T-helper 2 cell (primary cell): ENCODE results near the gene KLC4.
A peak's percentile ranks its signal among the peaks of the same experiment; 100 is the strongest.

Experiments
- DNase-seq, 5 experiments: peaks; one replicate each; pipeline versions ENCODE4 v3.0.0 to v3.0.0-alpha.2; 2012 to 2022
- total RNA-seq, 2 donors: gene quantifications; one replicate each; lab custom pipeline; 2026; lab: John Stamatoyannopoulos, UW

KLC4 gene
- total RNA-seq = 16.5 to 22.4 reads per million in 2 donors

- DNase-seq = peak; percentile 90 to 99 (median 96)
These were observed at the start of gene KLC4, which contains the start of gene MRPL2 for GRCh38 chr6:43059168-43060033. TSS of gene KLC4 (plus strand) at chr6:43059631. CDS start at chr6:43061336, 1,705 bp downstream. TSS of gene MRPL2 (minus strand) at chr6:43059434. CDS start at chr6:43059381, 53 bp downstream.

DNA sequence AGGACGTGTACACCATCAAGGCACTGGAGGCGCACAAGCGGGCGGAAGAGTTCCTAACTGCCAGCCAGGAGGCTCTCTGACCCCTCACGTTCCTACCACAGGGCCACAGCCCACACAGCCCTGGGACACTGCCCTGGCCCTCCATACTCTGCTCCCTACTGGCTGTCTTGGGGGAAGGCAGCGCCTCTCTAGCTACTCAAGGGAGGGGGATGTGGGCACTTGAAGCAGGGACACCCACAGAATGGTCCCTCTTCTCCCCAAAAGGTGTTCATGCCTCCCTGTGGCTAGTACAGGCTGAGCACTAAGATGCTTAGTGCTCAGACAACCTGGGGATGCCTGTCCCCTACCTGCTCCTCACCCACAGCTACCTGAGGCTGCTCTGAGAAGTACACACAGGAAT lies 48.2 kb upstream of the KLC4 start:
- no peak for DNase-seq

DNA sequence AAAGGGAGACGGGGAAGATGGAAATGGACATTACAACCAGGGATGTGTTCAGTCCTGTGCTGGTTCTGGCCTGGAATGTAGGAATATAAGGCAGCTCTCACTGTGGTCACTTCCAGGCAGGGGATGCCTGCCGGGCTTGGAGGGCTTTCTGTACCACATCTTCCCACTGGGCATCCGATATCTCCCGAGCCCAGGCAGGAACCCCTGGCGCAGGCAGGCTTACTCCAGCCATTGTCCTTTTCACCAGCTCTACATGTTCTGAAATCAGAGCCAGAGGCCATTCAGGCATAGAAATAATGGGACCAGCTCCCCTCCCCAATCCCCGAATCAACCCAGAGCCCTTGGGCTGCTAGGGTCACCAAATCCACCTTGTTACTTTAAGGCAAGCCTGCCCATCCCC lies 47.1 kb upstream of the KLC4 start:
- DNase-seq = no peak

DNA sequence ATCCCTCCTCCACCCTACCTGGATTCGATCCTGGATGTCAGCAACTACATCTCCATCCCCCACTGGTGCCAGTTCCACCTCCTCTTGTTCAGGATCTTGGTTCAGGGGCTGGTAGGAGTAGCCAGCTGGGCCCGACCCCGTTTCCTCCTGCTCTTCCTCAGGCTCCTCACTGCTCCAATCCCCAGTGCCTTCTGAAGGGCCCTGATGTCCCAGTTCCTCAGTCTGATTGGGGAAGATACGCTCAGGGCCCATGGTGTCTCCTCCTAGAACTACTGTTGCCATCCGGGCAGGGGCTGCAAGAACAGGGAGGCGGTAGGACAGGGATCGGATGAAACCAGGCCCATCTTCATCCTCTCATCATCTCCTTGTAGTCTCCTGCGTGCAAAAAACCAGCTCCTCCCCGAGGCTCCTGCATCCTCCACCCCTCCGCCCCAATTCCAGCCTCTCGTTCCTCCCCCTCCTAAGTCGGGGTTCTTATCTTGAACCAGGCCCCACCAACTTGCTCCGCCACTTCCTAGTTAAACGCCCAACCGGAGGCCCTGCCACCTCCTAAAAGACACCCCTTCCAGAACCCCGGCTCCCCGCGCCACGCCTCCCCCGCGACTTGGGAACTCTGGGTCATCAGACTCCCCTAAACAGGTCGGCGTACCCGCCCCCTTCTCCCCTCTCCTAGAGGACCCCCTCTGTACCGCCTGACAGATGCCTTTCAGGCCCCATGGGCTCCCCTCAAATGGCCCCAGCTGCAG lies 46.2 kb upstream of the KLC4 start:
- DNase-seq = no peak

- DNase-seq = peak; percentile 92 to 100 (median 98)
These were observed 45.5 kb upstream of the KLC4 start, which contains the start of the genes KLHDC3 and MEA1 for GRCh38 chr6:43013843-43014433. TSS of gene KLHDC3 (plus strand) at chr6:43014249. CDS start at chr6:43017193, 2,944 bp downstream. TSS of gene MEA1 (minus strand) at chr6:43013946. CDS start at chr6:43013813, 133 bp downstream.

DNA sequence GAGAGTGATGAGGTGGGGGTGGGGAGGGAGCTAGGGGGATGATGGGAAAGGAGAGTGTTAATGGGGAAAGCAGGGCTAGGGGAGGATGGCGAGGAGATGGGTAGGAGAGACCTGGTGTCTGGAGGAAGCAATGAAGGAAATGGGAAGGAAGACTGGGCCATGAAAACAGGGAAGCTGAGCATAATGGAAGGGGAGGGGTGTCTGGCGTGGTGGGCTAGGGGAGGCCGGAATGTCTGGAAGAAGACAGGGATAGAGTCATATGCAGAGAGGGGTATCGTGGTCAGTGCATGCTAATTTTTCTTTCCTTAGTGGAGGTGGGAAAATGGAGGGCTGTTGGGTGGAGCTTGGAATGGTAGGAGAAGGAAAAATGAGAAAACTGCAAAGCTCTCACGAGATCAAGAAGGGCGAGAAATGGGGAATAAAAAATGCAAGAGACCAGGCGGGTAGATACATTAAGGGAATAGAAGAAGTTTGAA lies 45.0 kb upstream of the KLC4 start:
- DNase-seq = no peak

DNA sequence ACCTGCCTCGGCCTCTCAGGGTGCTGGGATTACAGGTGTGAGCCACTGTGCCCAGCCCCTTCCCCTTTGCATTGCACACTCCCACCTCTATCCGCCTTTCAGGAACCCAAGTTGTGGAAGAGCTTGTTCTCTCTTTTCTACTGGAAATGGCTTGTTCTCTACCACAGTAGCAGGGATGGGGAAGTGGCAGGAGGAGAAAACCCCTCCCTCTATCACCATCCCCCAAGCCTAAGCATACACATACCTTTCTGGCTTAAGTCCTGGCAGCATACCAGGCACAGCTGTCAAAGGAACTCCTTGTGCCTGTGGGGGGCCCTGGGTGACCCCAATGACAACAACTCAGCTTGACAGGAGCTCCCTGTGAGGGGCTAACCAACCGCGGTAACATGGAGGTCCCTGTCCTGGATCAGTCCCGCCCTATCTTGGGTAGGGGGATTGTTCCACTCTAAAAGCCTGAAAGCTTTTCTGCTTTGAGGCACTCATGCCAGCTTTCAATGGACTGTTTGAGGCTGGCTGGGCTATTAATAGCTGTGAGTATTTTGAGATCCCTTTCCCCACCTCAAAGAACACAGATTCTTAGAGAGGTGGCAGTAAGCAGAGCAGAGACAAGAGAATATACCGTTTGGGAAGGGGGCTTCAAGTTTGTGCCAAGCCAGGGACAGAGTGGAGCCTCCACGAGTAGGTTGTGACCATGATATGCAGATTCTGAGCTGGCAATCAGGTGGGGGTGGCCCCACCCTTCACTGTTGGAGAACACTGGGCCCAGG lies 43.1 kb upstream of the KLC4 start:
- no peak for DNase-seq

GRCh38 chr6:43016943-43017334 lies 42.5 kb upstream of the KLC4 start:
- no peak for DNase-seq

GRCh38 chr6:43019152-43019551 lies 40.3 kb upstream of the KLC4 start:
- DNase-seq = no peak

GRCh38 chr6:43020052-43020705 lies 39.3 kb upstream of the KLC4 start:
- no peak for DNase-seq

DNA sequence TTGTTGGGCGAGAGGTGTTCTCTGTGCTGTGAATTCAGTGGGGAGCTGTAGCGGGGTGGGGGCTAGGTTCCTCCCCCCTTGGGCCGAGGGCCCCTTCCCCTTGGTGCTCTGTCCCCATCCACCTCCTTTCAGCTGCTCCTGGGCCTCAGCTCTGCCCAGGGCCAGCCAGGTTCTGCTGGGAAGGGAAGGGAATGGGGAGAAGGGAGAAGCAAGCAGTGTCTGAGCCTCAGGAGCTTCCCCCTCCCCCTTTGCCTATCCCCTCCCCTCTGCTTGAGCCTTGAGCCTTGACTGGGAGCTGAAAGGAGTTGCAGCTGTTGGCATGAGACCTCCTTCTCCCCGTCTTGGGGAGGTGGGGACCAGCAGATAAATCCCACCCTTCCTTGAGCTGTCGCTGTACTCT lies 38.6 kb upstream of the KLC4 start:
- DNase-seq = no peak

DNA sequence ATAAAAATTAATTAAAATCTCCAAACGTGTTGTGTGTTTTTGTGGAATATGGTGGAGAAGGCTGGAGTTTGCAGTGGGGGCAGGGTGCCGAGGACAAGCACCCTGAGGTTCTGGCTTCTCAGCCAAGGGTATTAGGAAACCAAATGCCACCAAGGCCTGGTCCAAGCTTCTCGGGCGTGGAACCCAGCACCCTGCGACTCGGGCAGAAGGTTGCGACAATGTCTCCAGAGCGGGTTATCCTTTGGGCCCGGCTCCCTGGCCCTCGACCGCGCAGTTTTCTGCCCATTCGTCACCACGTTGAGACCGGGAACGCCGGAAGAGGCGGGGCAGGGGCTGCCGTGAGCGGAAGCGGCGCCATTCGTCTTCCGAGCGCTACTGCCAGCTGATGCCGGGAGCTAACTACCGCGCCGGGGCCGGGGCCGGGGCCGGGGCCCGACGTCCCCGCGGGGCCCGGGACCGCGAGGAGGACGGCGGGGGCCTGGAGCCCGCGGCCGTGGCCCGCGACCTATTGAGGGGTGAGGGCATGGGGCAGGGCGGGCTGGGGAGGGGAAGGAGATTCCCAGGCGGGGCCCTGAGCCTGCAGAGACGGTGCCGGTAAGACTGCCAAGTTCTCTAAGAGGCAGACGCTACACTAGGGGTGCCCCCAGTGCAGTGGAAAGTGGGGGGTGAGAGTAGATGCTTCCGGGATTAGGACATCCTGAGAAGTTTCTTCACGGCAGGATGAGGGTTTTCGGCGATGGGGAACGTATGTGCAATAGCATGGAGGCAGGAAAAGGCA lies 38.0 kb upstream of the KLC4 start, which contains the start of gene RRP36:
TSS of gene RRP36 (plus strand) at position 354 of the 778 bp plus-strand sequence. CDS start at position 386, 32 bp downstream.
- DNase-seq = peak; percentile 25 to 68 (median 50)

DNA sequence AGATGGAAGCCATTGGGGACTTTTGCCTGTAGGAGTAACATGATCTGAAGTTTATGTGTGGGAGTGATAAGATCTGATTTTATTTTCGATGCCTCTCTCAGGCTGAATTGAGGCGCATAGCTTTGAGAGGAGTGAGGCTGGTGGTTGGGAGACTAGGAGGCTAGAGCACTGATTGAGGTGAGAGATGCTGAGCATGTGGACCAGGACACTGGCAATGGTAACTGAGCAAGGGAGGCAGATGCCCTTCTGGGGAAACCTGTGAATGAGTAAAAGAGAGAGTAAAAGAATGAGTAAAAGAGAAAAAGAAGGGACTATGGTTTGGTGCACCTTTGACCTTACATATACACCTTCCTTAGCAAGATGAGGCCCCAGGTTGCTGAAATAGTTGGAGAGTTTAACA lies 35.0 kb upstream of the KLC4 start:
- peak in 1 of 5 experiments; percentile 76 for DNase-seq

- DNase-seq = no peak
These were observed 33.1 kb upstream of the KLC4 start for GRCh38 chr6:43026365-43026764.

DNA sequence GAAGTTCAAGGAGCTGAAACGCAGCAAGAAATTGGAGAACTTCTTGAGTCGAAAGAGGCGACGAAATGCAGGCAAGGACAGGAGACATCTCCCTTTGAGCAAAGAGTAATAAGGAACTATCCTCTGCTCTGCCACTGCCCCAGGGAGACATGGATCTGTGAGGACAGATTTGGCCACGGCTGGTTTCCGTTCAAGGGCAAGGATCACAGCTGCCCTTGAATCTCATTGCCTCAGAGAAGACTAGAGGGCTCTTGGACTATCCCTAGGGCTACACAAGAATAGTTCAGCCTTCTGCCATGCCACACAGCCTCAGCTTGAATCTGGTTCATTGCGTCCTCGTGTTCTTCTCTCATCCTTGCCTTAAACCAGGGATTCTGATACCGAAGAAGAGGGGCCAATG lies 30.3 kb upstream of the KLC4 start:
- no peak for DNase-seq

DNA sequence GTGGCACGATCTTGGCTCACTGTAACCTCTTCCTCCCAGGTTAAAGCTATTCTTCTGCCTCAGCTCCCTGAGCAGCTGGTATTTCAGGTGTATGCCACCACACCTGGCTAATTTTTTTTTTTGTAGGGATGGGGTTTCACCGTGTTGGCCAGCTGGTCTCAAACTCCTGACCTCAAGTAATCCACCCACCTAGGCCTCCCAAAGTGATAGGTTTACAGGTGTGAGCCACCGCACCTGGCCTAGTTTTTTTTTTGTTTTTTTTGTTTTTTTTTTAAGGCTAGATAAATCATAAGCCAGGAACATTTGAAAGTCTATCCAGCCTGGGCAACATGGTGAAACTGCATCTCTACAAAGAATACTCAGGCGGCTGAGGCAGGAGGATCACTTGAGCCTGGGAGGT lies 27.1 kb upstream of the KLC4 start:
- DNase-seq = no peak

DNA sequence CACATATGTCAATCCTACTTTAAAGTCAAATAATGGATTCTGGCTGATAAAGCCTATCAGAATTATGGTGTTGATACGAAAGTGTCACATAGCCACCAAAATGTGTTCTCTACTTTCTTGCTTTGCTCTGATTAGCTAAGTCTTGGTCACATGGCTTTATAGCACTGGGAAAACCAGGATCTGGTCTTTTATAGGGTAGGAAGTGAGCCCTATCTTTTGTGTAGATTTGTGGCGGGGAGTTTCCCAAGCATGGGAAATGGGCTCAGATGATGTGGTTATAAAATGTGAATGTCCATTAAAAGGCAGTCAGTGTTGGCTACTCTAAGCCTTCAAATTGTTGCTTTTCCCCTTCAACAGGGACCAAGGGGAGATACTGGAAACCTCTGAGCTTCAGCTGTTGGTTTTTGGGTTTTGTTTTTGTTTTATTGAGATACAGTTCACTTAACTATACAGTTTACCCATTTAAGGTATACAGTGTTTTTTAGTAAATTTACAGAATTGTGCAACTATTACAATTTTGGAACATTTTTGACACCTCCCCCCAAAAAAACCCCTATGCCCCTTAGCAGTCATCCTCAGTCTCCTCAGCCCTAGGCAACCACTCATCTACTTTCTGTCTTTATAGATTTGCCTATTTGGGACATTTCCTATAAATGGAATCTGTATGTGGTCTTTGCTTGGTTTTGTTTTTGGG lies 25.8 kb upstream of the KLC4 start:
- no peak for DNase-seq

- DNase-seq = no peak
These were observed 25.3 kb upstream of the KLC4 start for GRCh38 chr6:43034190-43034525.

DNA sequence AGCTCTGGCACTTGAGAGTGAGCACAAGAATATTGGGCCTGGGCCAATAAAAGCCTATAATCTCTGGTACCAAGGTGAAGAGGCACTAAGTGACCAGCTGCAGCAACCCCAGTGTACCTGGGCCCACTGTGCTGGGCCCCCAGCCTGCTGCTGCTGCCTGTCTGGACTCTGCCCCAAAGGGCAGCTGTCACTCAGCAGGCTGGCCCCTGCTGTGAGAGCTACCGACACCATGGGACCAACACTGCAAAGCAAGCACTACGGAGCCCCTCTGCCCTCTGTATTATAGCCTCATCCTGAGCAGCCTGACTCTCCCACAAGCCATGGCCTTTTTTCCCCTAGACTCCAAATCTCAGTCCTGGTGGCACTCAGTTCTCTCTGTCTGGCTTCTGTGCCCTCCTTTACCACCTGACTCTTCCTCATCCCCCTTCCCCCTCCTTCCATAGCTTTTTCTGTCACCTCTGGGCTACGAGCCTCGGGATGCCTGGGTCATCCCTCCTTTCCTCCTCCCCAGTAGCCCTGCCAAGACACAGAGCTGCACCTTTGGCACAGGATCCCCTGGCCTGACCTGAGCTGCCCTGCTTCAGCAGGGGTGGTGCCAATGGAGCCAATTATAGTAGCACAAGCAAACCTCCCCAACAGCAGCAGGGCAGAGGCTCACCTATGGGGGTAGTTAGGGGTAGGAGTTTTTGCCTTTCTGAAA lies 23.8 kb upstream of the KLC4 start:
- no peak for DNase-seq

- no peak for DNase-seq
These were observed 22.7 kb upstream of the KLC4 start for GRCh38 chr6:43036712-43037111.
